Astrocyte (in vitro differentiated cells and primary cell): ENCODE results near the gene GABBR2. TPM values are rescaled to one million over a fixed set of nuclear protein-coding genes. Genes with fewer than 3 reads are reported as not detected.

ENCODE experiments used
- DNase-seq: peaks from one replicate; pipeline ENCODE4 v3.0.0-alpha.2; 2010; ENCODE audit warnings: low read depth
- FAIRE-seq: peaks from 2 replicates; lab custom pipeline; 2011; peaks lifted over from hg19 to GRCh38; lab: Jason Lieb, UNC
- H2AFZ ChIP-seq: 2 replicates; pipeline ENCODE4 v1.6.0; 2012; ENCODE audit warnings: low read depth, low read length, inconsistent platforms
- H3K27ac ChIP-seq: 2 replicates; pipeline ENCODE4 v1.5.1; 2011; ENCODE audit warnings: low read depth, low read length, inconsistent platforms
- H3K27me3 ChIP-seq: 2 replicates; pipeline ENCODE4 v1.6.0; 2011; ENCODE audit warnings: low read length, inconsistent platforms; ENCODE audit not compliant: insufficient read depth
- H3K36me3 ChIP-seq: 2 replicates; pipeline ENCODE4 v1.5.1; 2011; ENCODE audit warnings: low read length, inconsistent platforms; ENCODE audit not compliant: insufficient read depth
- H3K4me1 ChIP-seq: 2 replicates; pipeline ENCODE4 v1.5.1; 2011; ENCODE audit warnings: low read length, inconsistent platforms; ENCODE audit not compliant: insufficient read depth
- H3K4me2 ChIP-seq: 2 replicates; pipeline ENCODE4 v1.6.0; 2012; ENCODE audit warnings: low read length, inconsistent platforms
- H3K4me3 ChIP-seq: 2 replicates; pipeline ENCODE4 v1.5.1; 2011; ENCODE audit warnings: low read depth, mild to moderate bottlenecking, low read length, inconsistent platforms; ENCODE audit not compliant: insufficient read depth
- H3K79me2 ChIP-seq: 2 replicates; pipeline ENCODE4 v1.6.0; 2012; ENCODE audit warnings: mild to moderate bottlenecking, low read length, inconsistent platforms; ENCODE audit not compliant: insufficient read depth
- H3K9ac ChIP-seq: 2 replicates; pipeline ENCODE4 v1.6.0; 2012; ENCODE audit warnings: mild to moderate bottlenecking, low read length, inconsistent platforms
- H3K9me3 ChIP-seq: 2 replicates; pipeline ENCODE4 v1.5.1; 2012; ENCODE audit warnings: low read depth, mild to moderate bottlenecking, low read length, inconsistent platforms; ENCODE audit not compliant: insufficient read depth
- H4K20me1 ChIP-seq: 2 replicates; pipeline ENCODE4 v1.6.0; 2012; ENCODE audit warnings: low read length, inconsistent platforms; ENCODE audit not compliant: insufficient read depth
- H3K27ac Mint-ChIP-seq: one replicate; pipeline ENCODE4 v1.8.0; 2021; ENCODE audit warnings: mild to moderate bottlenecking, mixed read lengths; ENCODE audit not compliant: unreplicated experiment
- H3K27me3 Mint-ChIP-seq: one replicate; pipeline ENCODE4 v1.8.0; 2021; ENCODE audit warnings: low read depth, mixed read lengths; ENCODE audit not compliant: unreplicated experiment
- H3K36me3 Mint-ChIP-seq: one replicate; pipeline ENCODE4 v1.8.0; 2021; ENCODE audit warnings: low read depth, mixed read lengths; ENCODE audit not compliant: unreplicated experiment
- H3K4me1 Mint-ChIP-seq: one replicate; pipeline ENCODE4 v1.8.0; 2021; ENCODE audit warnings: low read depth, mixed read lengths; ENCODE audit not compliant: unreplicated experiment
- H3K4me3 Mint-ChIP-seq: one replicate; pipeline ENCODE4 v1.8.0; 2021; ENCODE audit warnings: mild to moderate bottlenecking, moderate library complexity, mixed read lengths; ENCODE audit not compliant: unreplicated experiment
- H3K9me3 Mint-ChIP-seq: one replicate; pipeline ENCODE4 v1.8.0; 2021; ENCODE audit warnings: mild to moderate bottlenecking, mixed read lengths; ENCODE audit not compliant: unreplicated experiment
- EZH2 ChIP-seq: IDR thresholded peaks from 2 replicates; pipeline ENCODE4 v1.6.1; 2012; ENCODE audit warnings: mild to moderate bottlenecking, low read length, inconsistent platforms; ENCODE audit not compliant: insufficient read depth
- total RNA-seq: library from RNA; stranded (reverse); gene quantifications from 2 replicates; pipeline ENCODE4 v1.2.1, GENCODE V29; 2021
- TF ChIP-seq, protein P1 (sequence below): IDR thresholded peaks from 2 replicates; pipeline ENCODE4 v1.5.1; 2011; ENCODE audit warnings: low read depth, mild to moderate bottlenecking, inconsistent platforms, low read length, moderate library complexity; ENCODE audit not compliant: insufficient read depth

The GABBR2 gene
- total RNA-seq, 1 donor from 2014 or later: 2.0 TPM

DNA sequence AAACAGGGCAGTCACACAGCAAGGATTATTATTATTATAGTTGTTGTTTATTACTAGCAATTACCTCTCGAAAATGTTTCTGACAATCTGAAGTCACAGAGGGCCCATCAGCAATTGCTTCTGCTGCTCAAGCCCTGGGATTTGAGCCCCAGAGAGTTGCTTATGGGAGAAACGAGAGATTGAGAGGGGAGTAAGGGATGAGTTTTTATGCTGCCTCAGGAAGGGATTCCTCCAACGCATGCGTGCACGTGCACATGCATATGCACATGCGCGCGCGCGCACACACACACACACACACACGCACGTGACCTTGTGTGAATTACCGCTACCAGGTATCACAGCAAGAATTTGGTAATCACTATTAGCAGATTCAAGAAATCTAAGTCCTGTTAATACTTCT, 264.1 kb downstream of the GABBR2 start:
- Histone ChIP-seq H3K9me3 (no peaks in the 10 kb centered on the region), H3K4me1 (no peaks in the 10 kb centered on the region), H3K9ac (no peak overlapping the region), H3K4me3 (no peak overlapping the region), H3K4me2 (no peak overlapping the region), H4K20me1 (no peaks in the 10 kb centered on the region), H3K27ac (no peak overlapping the region), H3K27me3 (peaks cover 5% of the 10 kb centered on the region), H3K79me2 (no peaks in the 10 kb centered on the region), H2AFZ (no peak overlapping the region), H3K36me3 (no peaks in the 10 kb centered on the region)
- Mint-ChIP-seq H3K36me3 (no peaks in the 10 kb centered on the region), H3K4me1 (peaks cover 13% of the 10 kb centered on the region), H3K27me3 (peaks cover 25% of the 10 kb centered on the region), H3K9me3 (no peaks in the 10 kb centered on the region), H3K27ac (no peak overlapping the region), H3K4me3 (no peak overlapping the region)
- FAIRE-seq (no peak), DNase-seq (no peak)
- TF ChIP-seq EZH2: no peak
- TF ChIP-seq, protein P1, sequence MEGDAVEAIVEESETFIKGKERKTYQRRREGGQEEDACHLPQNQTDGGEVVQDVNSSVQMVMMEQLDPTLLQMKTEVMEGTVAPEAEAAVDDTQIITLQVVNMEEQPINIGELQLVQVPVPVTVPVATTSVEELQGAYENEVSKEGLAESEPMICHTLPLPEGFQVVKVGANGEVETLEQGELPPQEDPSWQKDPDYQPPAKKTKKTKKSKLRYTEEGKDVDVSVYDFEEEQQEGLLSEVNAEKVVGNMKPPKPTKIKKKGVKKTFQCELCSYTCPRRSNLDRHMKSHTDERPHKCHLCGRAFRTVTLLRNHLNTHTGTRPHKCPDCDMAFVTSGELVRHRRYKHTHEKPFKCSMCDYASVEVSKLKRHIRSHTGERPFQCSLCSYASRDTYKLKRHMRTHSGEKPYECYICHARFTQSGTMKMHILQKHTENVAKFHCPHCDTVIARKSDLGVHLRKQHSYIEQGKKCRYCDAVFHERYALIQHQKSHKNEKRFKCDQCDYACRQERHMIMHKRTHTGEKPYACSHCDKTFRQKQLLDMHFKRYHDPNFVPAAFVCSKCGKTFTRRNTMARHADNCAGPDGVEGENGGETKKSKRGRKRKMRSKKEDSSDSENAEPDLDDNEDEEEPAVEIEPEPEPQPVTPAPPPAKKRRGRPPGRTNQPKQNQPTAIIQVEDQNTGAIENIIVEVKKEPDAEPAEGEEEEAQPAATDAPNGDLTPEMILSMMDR: no peak

GRCh38 chr9:98442541-98442940, 266.2 kb downstream of the GABBR2 start:
- no peak overlapping the region for H3K4me3 ChIP-seq
- DNase-seq (peak; percentile 34), FAIRE-seq (no peak)
- H4K20me1 ChIP-seq: no peaks in the 10 kb centered on the region
- H3K9me3 ChIP-seq: no peaks in the 10 kb centered on the region
- H3K9me3 Mint-ChIP-seq: no peaks in the 10 kb centered on the region
- peaks cover 7% of the 10 kb centered on the region for H3K4me1 Mint-ChIP-seq
- H3K27ac Mint-ChIP-seq: no peak overlapping the region
- TF ChIP-seq EZH2: no peak
- TF ChIP-seq, protein P1: no peak
- no peak overlapping the region for H3K4me2 ChIP-seq
- H3K4me3 Mint-ChIP-seq: no peak overlapping the region
- no peak overlapping the region for H3K27ac ChIP-seq
- no peak overlapping the region for H2AFZ ChIP-seq
- no peaks in the 10 kb centered on the region for H3K36me3 ChIP-seq
- H3K9ac ChIP-seq: no peak overlapping the region
- peaks cover 25% of the 10 kb centered on the region for H3K27me3 Mint-ChIP-seq
- H3K36me3 Mint-ChIP-seq: no peaks in the 10 kb centered on the region
- H3K79me2 ChIP-seq: no peaks in the 10 kb centered on the region
- peaks cover 5% of the 10 kb centered on the region for H3K27me3 ChIP-seq
- no peaks in the 10 kb centered on the region for H3K4me1 ChIP-seq

- H3K27me3 ChIP-seq: peaks cover 5% of the 10 kb centered on the region
- no peak overlapping the region for H3K4me2 ChIP-seq
- no peaks in the 10 kb centered on the region for H3K9me3 ChIP-seq
- no peak overlapping the region for H3K4me3 ChIP-seq
- FAIRE-seq (no peak), DNase-seq (no peak)
- H3K27ac ChIP-seq: no peak overlapping the region
- no peaks in the 10 kb centered on the region for H3K79me2 ChIP-seq
- Mint-ChIP-seq H3K36me3 (no peaks in the 10 kb centered on the region), H3K9me3 (no peaks in the 10 kb centered on the region), H3K4me3 (no peak overlapping the region), H3K27me3 (peaks cover 25% of the 10 kb centered on the region), H3K4me1 (peaks cover 7% of the 10 kb centered on the region), H3K27ac (no peak overlapping the region)
- H3K9ac ChIP-seq: no peak overlapping the region
- H3K36me3 ChIP-seq: no peaks in the 10 kb centered on the region
- no peaks in the 10 kb centered on the region for H4K20me1 ChIP-seq
- no peak for TF ChIP-seq EZH2
- TF ChIP-seq, protein P1: no peak
- H2AFZ ChIP-seq: no peak overlapping the region
- H3K4me1 ChIP-seq: no peaks in the 10 kb centered on the region
Observed at GRCh38 chr9:98442114-98442513, 266.6 kb downstream of the GABBR2 start.
